H9 (cell line): ENCODE measurements around the gene SFMBT2. TPM values are rescaled to one million over a fixed set of nuclear protein-coding genes. Genes with fewer than 3 reads are reported as not detected.

Experiments used
- DNase-seq: peaks from one replicate; pipeline ENCODE4 v3.0.0-alpha.2; 2017
- H2AFZ ChIP-seq: one replicate; pipeline ENCODE4 v1.6.1; 2013; ENCODE audit warnings: mild to moderate bottlenecking, low read length, control low read depth, moderate library complexity
- H2AK5ac ChIP-seq: 2 replicates; pipeline ENCODE4 v1.6.1; 2013; ENCODE audit warnings: low read length, control low read depth, mixed read lengths; ENCODE audit not compliant: insufficient read length
- H2BK120ac ChIP-seq: one replicate; pipeline ENCODE4 v1.6.1; 2013; ENCODE audit warnings: low read depth, mild to moderate bottlenecking, low read length, control low read depth, inconsistent platforms; ENCODE audit not compliant: poor library complexity, severe bottlenecking
- H2BK12ac ChIP-seq: 2 replicates; pipeline ENCODE4 v1.6.1; 2013; ENCODE audit warnings: low read length, control low read depth, mixed read lengths, low read depth; ENCODE audit not compliant: insufficient read length
- H2BK15ac ChIP-seq: 2 replicates; pipeline ENCODE4 v1.6.1; 2013; ENCODE audit warnings: low read depth, low read length, control low read depth
- H2BK20ac ChIP-seq: one replicate; pipeline ENCODE4 v1.6.1; 2013; ENCODE audit warnings: low read depth, mild to moderate bottlenecking, low read length, control low read depth, inconsistent platforms; ENCODE audit not compliant: poor library complexity, severe bottlenecking
- H2BK5ac ChIP-seq: 2 replicates; pipeline ENCODE4 v1.6.1; 2013; ENCODE audit warnings: low read length, control low read depth, mixed read lengths; ENCODE audit not compliant: insufficient read length
- H3K14ac ChIP-seq: 2 replicates; pipeline ENCODE4 v1.6.1; 2013; ENCODE audit warnings: low read length, control low read depth; ENCODE audit not compliant: insufficient read depth
- H3K18ac ChIP-seq: 2 replicates; pipeline ENCODE4 v1.6.1; 2013; ENCODE audit warnings: low read depth, mild to moderate bottlenecking, mixed read lengths, low read length, control low read depth; ENCODE audit not compliant: insufficient read length
- H3K23ac ChIP-seq: 2 replicates; pipeline ENCODE4 v1.6.1; 2013; ENCODE audit warnings: low read length, control low read depth, mixed read lengths, low read depth; ENCODE audit not compliant: insufficient read length
- H3K23me2 ChIP-seq: 2 replicates; pipeline ENCODE4 v1.6.1; 2013; ENCODE audit warnings: low read depth, mild to moderate bottlenecking, mixed read lengths, low read length, control low read depth; ENCODE audit not compliant: insufficient read length, poor library complexity, severe bottlenecking
- H3K27ac ChIP-seq: 2 replicates; pipeline ENCODE4 v1.5.1; 2013; ENCODE audit warnings: low read length, control low read depth, mixed read lengths, low read depth; ENCODE audit not compliant: insufficient read length
- H3K27me3 ChIP-seq: 2 replicates; pipeline ENCODE4 v1.6.1; 2013; ENCODE audit warnings: low read length, control low read depth, inconsistent platforms; ENCODE audit not compliant: insufficient read depth
- H3K4ac ChIP-seq: 2 replicates; pipeline ENCODE4 v1.6.1; 2013; ENCODE audit warnings: low read depth, mild to moderate bottlenecking, control low read depth, inconsistent platforms, low read length, moderate library complexity
- H3K4me1 ChIP-seq: 2 replicates; pipeline ENCODE4 v1.6.1; 2013; ENCODE audit warnings: low read length, control low read depth, inconsistent platforms; ENCODE audit not compliant: insufficient read depth
- H3K4me2 ChIP-seq: 2 replicates; pipeline ENCODE4 v1.6.1; 2013; ENCODE audit warnings: low read length, control low read depth, mixed read lengths; ENCODE audit not compliant: insufficient read length, insufficient read depth
- H3K56ac ChIP-seq: 2 replicates; pipeline ENCODE4 v1.6.1; 2013; ENCODE audit warnings: low read depth, mild to moderate bottlenecking, mixed read lengths, low read length, control low read depth; ENCODE audit not compliant: insufficient read length
- H3K79me1 ChIP-seq: 2 replicates; pipeline ENCODE4 v1.6.1; 2013; ENCODE audit warnings: low read depth, mild to moderate bottlenecking, moderate library complexity, low read length, control low read depth, inconsistent platforms; ENCODE audit not compliant: insufficient read depth, poor library complexity, severe bottlenecking
- H3K79me2 ChIP-seq: 2 replicates; pipeline ENCODE4 v1.6.1; 2013; ENCODE audit warnings: low read length, control low read depth, inconsistent platforms; ENCODE audit not compliant: insufficient read depth
- H3K9ac ChIP-seq: 2 replicates; pipeline ENCODE4 v1.6.1; 2013; ENCODE audit warnings: low read length, control low read depth, mixed read lengths; ENCODE audit not compliant: insufficient read length; ENCODE audit errors: extremely low read depth
- H3K9me3 ChIP-seq: one replicate; pipeline ENCODE4 v1.6.1; 2013; ENCODE audit warnings: low read depth, low read length, inconsistent platforms; ENCODE audit not compliant: control insufficient read depth
- H3T11ph ChIP-seq: one replicate; pipeline ENCODE4 v1.6.1; 2013; ENCODE audit warnings: mild to moderate bottlenecking, low read length, control low read depth, inconsistent platforms
- H4K20me1 ChIP-seq: one replicate; pipeline ENCODE4 v1.6.1; 2013; ENCODE audit not compliant: control insufficient read depth, insufficient read length, insufficient read depth
- H4K5ac ChIP-seq: 2 replicates; pipeline ENCODE4 v1.6.1; 2013; ENCODE audit warnings: low read depth, mild to moderate bottlenecking, mixed read lengths, low read length, control low read depth; ENCODE audit not compliant: insufficient read length
- H4K8ac ChIP-seq: replicated peaks from 2 replicates; pipeline ENCODE4 v1.6.1; 2013; ENCODE audit warnings: low read length, control low read depth, mixed read lengths, low read depth; ENCODE audit not compliant: insufficient read length
- H4K91ac ChIP-seq: 2 replicates; pipeline ENCODE4 v1.6.1; 2013; ENCODE audit warnings: low read depth, mild to moderate bottlenecking, moderate library complexity, mixed read lengths, low read length, control low read depth; ENCODE audit not compliant: insufficient read length
- H3K27ac Mint-ChIP-seq, 3 experiments: 2 replicates in 2 of 3; 3 replicates in 1 of 3; pipeline ENCODE4 v1.8.0; 2020 to 2021; ENCODE audit warnings: mixed read lengths in 3 of 3, mild to moderate bottlenecking in 1 of 3, moderate library complexity in 1 of 3
- H3K27me3 Mint-ChIP-seq: 2 replicates; pipeline ENCODE4 v1.8.0; 2021; ENCODE audit warnings: low read depth, mild to moderate bottlenecking, moderate library complexity, mixed read lengths
- H3K36me3 Mint-ChIP-seq, 3 experiments: 2 replicates in 2 of 3; 3 replicates in 1 of 3; pipeline ENCODE4 v1.8.0; 2020 to 2021; ENCODE audit warnings: low read depth in 3 of 3, mixed read lengths in 3 of 3; ENCODE audit not compliant: insufficient read depth in 1 of 3
- H3K4me1 Mint-ChIP-seq, 2 experiments: 2 replicates each; pipeline ENCODE4 v1.8.0; 2020; ENCODE audit warnings: mixed read lengths in 2 of 2
- H3K4me3 Mint-ChIP-seq, 2 experiments: 2 replicates in 1 of 2; 3 replicates in 1 of 2; pipeline ENCODE4 v1.8.0; 2020 to 2021; ENCODE audit warnings: mild to moderate bottlenecking in 2 of 2, mixed read lengths in 2 of 2, moderate library complexity in 1 of 2
- H3K9me3 Mint-ChIP-seq, 2 experiments: 2 replicates in 1 of 2; 3 replicates in 1 of 2; pipeline ENCODE4 v1.8.0; 2020; ENCODE audit warnings: mild to moderate bottlenecking in 2 of 2, mixed read lengths in 2 of 2, moderate library complexity in 1 of 2
- WGBS: extraction: QIAGEN DNeasy Blood & Tissue Kit; methylation state at CpG from one replicate; pipeline ENCODE4 v1.1.7; 2013; ENCODE audit warnings: missing lambda C conversion rate, low lambda C conversion rate, mixed read lengths; ENCODE audit not compliant: insufficient read length; ENCODE audit errors: extremely low coverage; 5-methylcytosine and 5-hydroxymethylcytosine counted together
- total RNA-seq: library from RNA; stranded (reverse); gene quantifications from 2 replicates; pipeline ENCODE4 v1.2.1, GENCODE V29; 2021
- TF ChIP-seq, protein P1 (sequence below): fragments of 200-600 bp; sonication (generic); conservative IDR thresholded peaks from 3 replicates; pipeline ENCODE4 v1.8.0; 2021; ENCODE audit warnings: antibody characterized with exemption, mild to moderate bottlenecking

SFMBT2 gene
- total RNA-seq, 1 experiment from 2014 or later = 5.3 TPM

DNA sequence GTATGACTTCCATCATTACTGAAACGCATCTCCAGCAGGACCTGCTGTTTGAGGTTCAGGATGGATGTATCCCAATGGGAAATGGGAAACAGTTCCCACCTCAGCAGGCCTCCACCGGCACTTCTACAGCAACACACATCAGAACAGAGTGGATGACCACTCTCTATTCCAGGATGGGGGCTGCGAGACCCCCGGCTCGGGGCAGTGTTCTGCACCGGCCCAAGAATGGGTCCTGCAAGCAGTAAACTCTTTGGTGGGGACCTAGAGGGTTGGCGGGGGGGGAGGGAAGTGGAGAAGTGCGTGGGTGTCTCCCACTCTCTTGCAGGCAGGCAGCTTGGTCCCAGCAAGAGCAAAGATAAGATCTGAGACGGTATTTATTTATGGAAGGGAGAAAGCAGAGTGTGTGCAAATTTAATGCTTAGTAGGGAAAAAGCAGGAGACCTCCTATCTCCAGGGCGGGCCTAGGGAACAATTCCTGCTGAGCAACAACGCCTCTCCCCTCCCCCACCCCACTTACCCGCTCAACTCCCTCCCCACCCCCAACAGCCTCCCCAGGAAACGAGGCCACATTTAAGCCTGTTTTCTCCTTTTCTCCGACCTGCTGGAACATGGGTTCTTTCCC, 4.0 kb downstream of the SFMBT2 start:
- Histone ChIP-seq H3K79me2 (peaks cover 4% of the 10 kb centered on the region; the same call in 1 of the 2 replicates), H3K27me3 (peaks cover 17% of the 10 kb centered on the region; the same call in 1 of the 2 replicates), H2BK120ac (no peak overlapping the region), H4K91ac (no peak overlapping the region), H2AFZ (no peak overlapping the region), H3K23me2 (peaks cover 36% of the 10 kb centered on the region), H3K56ac (no peak overlapping the region), H3K4me2 (peak overlapping the region; percentile 74), H4K20me1 (no peaks in the 10 kb centered on the region), H2AK5ac (no peak overlapping the region), H3K23ac (no peak overlapping the region), H2BK12ac (no peak overlapping the region), H3K4me1 (no peaks in the 10 kb centered on the region; the same call in 1 of the 2 replicates), H3K18ac (peak overlapping the region; percentile 71), H4K5ac (no peak overlapping the region), H3K9me3 (no peaks in the 10 kb centered on the region), H3T11ph (no peak overlapping the region), H3K9ac (peak overlapping the region; percentile 18), H2BK20ac (no peak overlapping the region), H3K27ac (no peak overlapping the region), H3K79me1 (no peaks in the 10 kb centered on the region), H3K14ac (peak overlapping the region; percentile 79; the same call in 1 of the 2 replicates), H2BK15ac (no peak overlapping the region), H2BK5ac (no peak overlapping the region), H3K4ac (no peak overlapping the region), H4K8ac (no peak overlapping the region)
- peaks cover 65% of the 10 kb centered on the region for H3K27me3 Mint-ChIP-seq
- H3K36me3 Mint-ChIP-seq = no peaks in the 10 kb centered on the region
- no peak for DNase-seq
- H3K4me1 Mint-ChIP-seq = peaks cover 30 to 36% of the 10 kb centered on the region in 2 experiments
- H3K9me3 Mint-ChIP-seq = peaks cover 0 to 4% of the 10 kb centered on the region in 2 experiments; a peak in 2 of 5 replicates
- TF ChIP-seq, protein P1, sequence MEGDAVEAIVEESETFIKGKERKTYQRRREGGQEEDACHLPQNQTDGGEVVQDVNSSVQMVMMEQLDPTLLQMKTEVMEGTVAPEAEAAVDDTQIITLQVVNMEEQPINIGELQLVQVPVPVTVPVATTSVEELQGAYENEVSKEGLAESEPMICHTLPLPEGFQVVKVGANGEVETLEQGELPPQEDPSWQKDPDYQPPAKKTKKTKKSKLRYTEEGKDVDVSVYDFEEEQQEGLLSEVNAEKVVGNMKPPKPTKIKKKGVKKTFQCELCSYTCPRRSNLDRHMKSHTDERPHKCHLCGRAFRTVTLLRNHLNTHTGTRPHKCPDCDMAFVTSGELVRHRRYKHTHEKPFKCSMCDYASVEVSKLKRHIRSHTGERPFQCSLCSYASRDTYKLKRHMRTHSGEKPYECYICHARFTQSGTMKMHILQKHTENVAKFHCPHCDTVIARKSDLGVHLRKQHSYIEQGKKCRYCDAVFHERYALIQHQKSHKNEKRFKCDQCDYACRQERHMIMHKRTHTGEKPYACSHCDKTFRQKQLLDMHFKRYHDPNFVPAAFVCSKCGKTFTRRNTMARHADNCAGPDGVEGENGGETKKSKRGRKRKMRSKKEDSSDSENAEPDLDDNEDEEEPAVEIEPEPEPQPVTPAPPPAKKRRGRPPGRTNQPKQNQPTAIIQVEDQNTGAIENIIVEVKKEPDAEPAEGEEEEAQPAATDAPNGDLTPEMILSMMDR = no peak
- WGBS = no CpG with 5 or more reads among the region's 14 CpGs
- H3K27ac Mint-ChIP-seq = no peak overlapping the region
- H3K4me3 Mint-ChIP-seq = peak overlapping the region; percentile 83 to 91
